GM21825 (cell line): ENCODE results near the gene STAG1.
"Not testable (repeated sequence)": the region's sequence is repeated elsewhere in the genome, so short reads cannot be mapped to it uniquely, and the experiment has no call there.

Source experiments
- ATAC-seq: cut with Tn5 transposase; IDR thresholded peaks from one replicate; pipeline ENCODE4 v1.9.1; 2021; ENCODE audit warnings: mild to moderate bottlenecking, moderate library complexity; ENCODE audit not compliant: unreplicated experiment

STAG1 gene

GRCh38 chr3:136606216-136606615, 146.0 kb downstream of the STAG1 start:
- ATAC-seq, result not testable (repeated sequence)

- ATAC-seq, result no peak
Measured at GRCh38 chr3:136604961-136605360, 147.2 kb downstream of the STAG1 start.

- no peak for ATAC-seq
Measured at GRCh38 chr3:136602818-136603217, 149.4 kb downstream of the STAG1 start.

GRCh38 chr3:136595913-136596697, 156.1 kb downstream of the STAG1 start:
- no peak for ATAC-seq

DNA sequence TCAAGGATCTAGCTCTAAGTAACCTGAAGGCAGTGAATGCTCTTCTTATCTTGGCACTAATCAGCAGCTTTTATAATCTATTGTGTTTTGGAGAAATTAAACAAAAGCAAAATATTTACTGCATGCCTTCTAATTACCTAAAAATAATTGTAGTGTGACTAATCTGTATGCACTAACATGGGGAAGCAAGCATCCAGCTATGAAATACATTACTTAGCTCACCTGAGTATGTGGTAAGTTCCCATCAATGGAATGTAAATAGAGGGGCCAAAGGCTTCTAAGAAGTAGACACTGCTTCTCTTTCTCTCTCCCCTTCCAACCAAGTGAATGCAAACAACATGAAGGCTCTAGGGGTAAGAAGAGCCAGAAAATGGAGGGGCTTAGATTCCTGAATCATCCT, 165.6 kb downstream of the STAG1 start:
- no peak for ATAC-seq

GRCh38 chr3:136584728-136585127, 167.4 kb downstream of the STAG1 start:
- ATAC-seq, result no peak

DNA sequence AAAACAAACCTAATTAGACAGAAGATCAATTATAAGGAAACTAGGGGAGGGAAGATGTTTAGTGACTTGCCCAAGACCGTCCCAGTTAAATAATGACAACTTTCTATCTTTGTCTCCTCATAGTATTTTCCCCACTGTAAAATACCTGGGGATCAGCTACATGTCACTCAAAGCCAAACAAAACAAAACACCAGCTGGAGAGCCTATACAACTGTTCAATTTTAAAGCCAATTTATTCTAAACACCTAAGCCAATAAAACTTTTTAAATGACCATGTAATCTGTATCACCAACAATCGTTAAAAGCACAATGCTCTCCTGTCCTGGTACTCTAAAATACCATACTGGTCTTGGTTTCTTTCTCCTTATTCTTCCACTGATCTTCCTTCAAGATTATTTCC, 168.4 kb downstream of the STAG1 start:
- ATAC-seq, result no peak

DNA sequence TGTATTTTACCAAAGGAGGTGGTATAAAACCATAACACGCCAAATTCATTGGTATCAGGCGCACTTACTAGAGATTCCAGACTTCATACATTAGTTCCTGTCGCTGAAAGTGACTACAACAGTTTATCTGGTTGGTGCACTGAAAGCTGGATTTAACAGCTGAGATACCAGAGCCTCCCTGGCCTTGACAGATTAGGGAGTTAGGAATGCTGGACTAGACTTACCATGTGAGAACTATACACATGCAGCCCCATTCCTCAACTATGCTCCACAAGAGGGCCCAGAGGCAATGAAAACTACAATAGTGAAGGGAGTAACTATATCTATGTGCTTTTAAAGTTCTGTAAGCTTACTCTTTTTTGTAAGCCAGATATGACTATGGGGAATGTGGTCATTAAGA, 174.4 kb downstream of the STAG1 start:
- no peak for ATAC-seq

- no peak for ATAC-seq
Measured at GRCh38 chr3:136576279-136577009, 175.7 kb downstream of the STAG1 start.

GRCh38 chr3:136567599-136568188, 184.5 kb downstream of the STAG1 start:
- ATAC-seq, result no peak

- not testable (repeated sequence) for ATAC-seq
Measured at GRCh38 chr3:136564962-136565361, 187.2 kb downstream of the STAG1 start.

DNA sequence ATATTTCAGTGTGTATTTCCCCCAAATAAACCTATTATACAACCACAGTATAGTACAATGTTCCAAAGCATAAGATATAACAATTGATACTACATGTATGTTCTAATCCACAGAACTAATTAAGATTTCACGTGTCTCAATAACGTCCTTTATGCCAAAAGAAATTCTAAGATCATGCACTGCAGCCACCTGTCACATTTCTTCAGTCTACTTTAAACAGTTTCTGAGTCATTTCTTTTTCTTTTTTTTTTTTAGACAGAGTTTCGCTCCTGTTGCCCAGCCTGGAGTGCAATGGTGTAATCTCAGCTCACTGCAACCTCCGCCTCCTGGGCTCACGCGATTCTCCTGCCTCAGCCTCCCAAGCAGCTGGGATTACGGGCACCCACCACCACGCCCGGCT, 190.2 kb downstream of the STAG1 start:
- ATAC-seq, result no peak

GRCh38 chr3:136559896-136560295, 192.3 kb downstream of the STAG1 start:
- no peak for ATAC-seq

GRCh38 chr3:136549461-136549860, 202.7 kb downstream of the STAG1 start:
- ATAC-seq, result not testable (repeated sequence)

DNA sequence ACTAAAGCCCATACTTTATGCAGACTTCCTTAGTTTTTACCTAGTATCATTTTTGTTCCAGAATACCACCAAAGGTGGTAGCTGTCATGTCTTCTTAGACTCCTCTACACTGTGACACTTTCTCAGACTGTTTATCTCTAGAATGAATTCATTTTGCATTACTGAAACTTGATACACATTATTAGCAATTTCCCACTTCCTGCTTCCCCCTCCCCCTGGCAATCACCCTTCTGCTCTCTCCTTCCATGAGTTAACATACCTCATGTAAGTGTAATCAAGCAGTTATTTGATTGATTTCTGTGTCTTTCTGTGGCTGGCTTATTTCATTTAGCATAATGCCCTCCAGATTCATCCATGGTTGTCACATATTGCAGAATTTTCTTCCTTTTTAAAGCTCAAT, 204.9 kb downstream of the STAG1 start:
- ATAC-seq, result no peak

DNA sequence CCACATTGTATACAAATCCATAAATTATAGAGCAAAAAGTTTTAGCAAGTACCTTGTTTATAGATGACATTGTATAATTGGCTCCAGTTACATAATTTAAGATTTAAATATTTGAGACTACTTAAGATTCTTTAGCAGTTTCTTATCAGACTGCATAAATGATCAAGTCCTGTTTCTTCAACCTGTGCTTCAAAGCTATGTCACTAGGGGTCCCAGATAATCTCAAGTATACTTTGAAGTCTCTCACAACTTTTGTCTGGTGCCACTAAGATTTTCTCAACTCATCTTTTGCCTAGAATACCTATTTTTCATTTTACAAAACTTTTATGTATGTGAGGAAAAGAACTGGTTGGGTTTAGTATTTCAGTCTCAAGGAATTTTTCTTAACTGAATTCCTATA, 205.5 kb downstream of the STAG1 start:
- ATAC-seq, result no peak

- no peak for ATAC-seq
Measured at GRCh38 chr3:136545664-136546268, 206.4 kb downstream of the STAG1 start.

- no peak for ATAC-seq
Measured at GRCh38 chr3:136544532-136544931, 207.6 kb downstream of the STAG1 start.

DNA sequence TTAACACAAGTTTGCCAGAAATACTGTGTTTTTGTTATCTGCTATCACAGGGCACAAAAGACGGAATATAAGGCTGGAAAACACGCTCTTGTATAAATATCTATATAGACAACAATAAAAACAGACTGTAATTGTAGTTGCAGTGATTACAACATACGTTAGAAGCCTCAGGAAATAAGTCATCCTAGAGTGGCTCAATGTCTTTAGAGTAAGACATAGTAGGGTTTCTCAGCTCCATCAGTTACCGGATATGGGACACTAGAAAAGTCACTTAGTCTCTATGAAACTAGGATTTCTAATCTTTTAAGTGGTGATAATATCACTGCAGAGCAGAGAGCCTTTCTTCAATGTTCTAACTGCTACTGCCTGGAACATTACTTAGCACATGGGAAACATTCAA, 208.8 kb downstream of the STAG1 start:
- no peak for ATAC-seq

DNA sequence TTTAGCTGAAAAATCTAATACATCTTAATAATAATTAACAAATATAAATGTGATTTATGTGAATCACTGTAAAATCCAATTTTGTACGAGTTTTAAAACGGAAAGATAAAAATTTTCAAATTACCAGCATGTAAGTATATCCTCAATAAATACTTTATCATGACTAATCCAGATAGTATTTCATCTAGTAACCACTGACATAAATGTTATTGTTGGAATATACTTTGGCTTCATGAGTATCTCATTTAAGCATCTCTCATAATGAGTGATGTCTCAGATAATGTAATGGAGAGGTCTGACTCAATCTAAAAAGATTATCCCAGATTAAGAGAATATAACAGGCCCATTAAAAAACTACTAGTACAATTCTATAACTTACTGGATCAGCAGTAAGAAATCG, 216.3 kb downstream of the STAG1 start:
- ATAC-seq, result no peak

DNA sequence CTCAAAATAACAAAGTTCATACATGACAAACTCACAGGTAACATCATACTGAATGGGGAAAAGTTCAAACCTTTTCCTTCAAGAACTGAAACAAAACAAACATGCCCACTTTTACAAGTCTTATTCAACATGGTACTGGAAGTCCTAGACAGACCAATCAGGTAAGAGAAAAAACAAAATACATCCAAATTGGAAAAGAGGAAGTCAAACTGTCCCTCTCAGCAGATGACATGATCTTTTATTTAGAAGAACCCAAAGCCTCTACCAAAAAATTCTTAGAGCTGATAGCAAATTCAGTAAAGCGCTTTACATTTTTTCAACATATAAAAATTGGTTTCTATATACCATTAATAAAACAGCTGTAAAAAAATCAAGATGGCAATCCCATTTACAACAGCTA, 219.4 kb downstream of the STAG1 start:
- no peak for ATAC-seq

- ATAC-seq, result no peak
Measured at GRCh38 chr3:136518102-136518501, 234.1 kb downstream of the STAG1 start.
